ENCODE results near the gene AKR1E2. TPM values are rescaled to one million over a fixed set of nuclear protein-coding genes. Genes with fewer than 3 reads are reported as not detected.

Gene AKR1E2
- total and polyA plus RNA-seq, 2 of the 8 experiments (the other 6 are each of a cell fraction or from before 2014, with no cell fraction given), result 2.6 to 3.5 TPM

DNA sequence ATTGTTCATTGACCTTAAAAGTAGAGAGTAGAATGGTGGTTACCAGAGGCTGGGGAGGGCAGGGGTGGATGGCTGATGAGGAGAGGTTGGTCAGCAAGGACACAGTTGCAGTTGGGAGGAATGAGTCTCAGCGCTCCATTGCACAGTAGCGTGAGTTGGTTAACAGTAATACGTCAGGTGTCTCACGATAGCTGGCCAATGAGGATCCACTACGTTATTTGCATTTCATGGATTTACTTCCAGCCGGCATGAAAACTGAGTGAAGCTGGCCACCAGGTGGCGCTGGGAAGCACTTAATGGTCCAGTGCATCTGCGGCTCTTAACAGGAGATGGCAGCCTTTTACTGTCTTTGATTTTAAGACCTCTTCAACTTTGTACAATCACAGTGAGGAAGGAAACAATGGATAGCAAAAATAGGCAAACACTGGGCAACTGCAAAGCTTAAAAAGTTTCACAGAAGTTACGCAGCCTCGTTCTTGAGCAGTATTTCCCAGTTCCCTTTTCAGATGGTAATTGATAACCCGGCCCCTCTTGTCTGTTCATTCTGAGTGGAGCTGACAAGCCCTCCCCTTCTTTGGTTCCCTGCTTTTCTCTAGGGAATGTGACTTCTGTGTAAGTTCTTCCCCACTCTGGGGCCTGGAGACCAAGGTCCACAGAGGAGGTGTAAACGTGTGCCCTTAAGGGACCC lies 23.7 kb downstream of the AKR1E2 start:
- Histone ChIP-seq H3K14ac (ENCODE audit: insufficient read length) (no peak overlapping the region), H3K79me1 (ENCODE audit: low read depth, low read length) (no peaks in the 10 kb centered on the region), H3K9ac (replicated peaks in 1 of 4; ENCODE audit: extremely low read depth in 1 of 4, low read depth in 3 of 4, low read length in 3 of 4) (no peak overlapping the region), H3K4me2 (ENCODE audit: insufficient read depth in 1 of 2, low read depth in 2 of 2, low read length in 2 of 2) (peak overlapping the region in 1 of 2 experiments; percentile 32; a peak in 1 of 4 replicates), H3K18ac (ENCODE audit: extremely low read depth, low read length) (no peak overlapping the region; the same call in 1 of the 2 replicates), H3K4me3 (ENCODE audit: extremely low read depth in 1 of 4, insufficient read depth in 2 of 4, low read depth in 3 of 4, low read length in 4 of 4) (no peak overlapping the region), H3K23ac (ENCODE audit: insufficient read length) (no peak overlapping the region), H3K79me2 (ENCODE audit: control insufficient read depth in 1 of 2, insufficient read depth in 2 of 2, low read length in 2 of 2) (no peaks in the 10 kb centered on the region), H3K4ac (replicated peaks; ENCODE audit: insufficient read length, low read depth, low read length) (no peak overlapping the region), H4K20me1 (replicated peaks in 1 of 2; ENCODE audit: control insufficient read depth in 1 of 2, insufficient read depth in 2 of 2, low read length in 2 of 2) (no peaks in the 10 kb centered on the region), H2BK12ac (ENCODE audit: low read depth, low read length) (0 out of 2 replicates have a peak overlapping the region, but pooled peaks have one; percentile 55), H2BK120ac (replicated peaks; ENCODE audit: low read depth, low read length) (no peak overlapping the region), H2AK5ac (ENCODE audit: low read depth, low read length) (no peak overlapping the region), H3K4me1 (replicated peaks in 1 of 4; ENCODE audit: control insufficient read depth in 3 of 4, insufficient read depth in 4 of 4, low read length in 3 of 4) (peaks cover 0 to 3% (median 2%) of the 10 kb centered on the region in 4 experiments; a peak in 4 of 7 replicates), H3K23me2 (ENCODE audit: low read depth, low read length) (no peaks in the 10 kb centered on the region), H3K27ac (ENCODE audit: low read depth, low read length) (no peak overlapping the region), H2BK5ac (ENCODE audit: low read depth, low read length) (no peak overlapping the region), H2BK15ac (ENCODE audit: low read length) (no peak overlapping the region), H4K8ac (ENCODE audit: extremely low read depth, insufficient read depth, low read length) (no peak overlapping the region; the same call in 1 of the 2 replicates), H4K91ac (replicated peaks; ENCODE audit: insufficient read length, low read length) (no peak overlapping the region), H3K36me3 (ENCODE audit: control insufficient read depth in 2 of 4, insufficient read depth in 4 of 4, low read length in 3 of 4) (no peaks in the 10 kb centered on the region), H3K9me3 (ENCODE audit: insufficient read depth in 2 of 2, low read depth in 1 of 2, low read length in 1 of 2) (peaks cover 0 to 8% of the 10 kb centered on the region in 2 experiments; a peak in 1 of 4 replicates), H4K5ac (ENCODE audit: insufficient read length, low read depth, low read length) (no peak overlapping the region), H3K27me3 (replicated peaks in 1 of 4; ENCODE audit: control insufficient read depth in 3 of 4, extremely low read depth in 1 of 4, insufficient read depth in 3 of 4, low read length in 3 of 4) (0 out of 7 replicates have a peak, but pooled peaks cover 0 to 3% (median 0%) of the 10 kb centered on the region in 4 experiments), H3K56ac (replicated peaks; ENCODE audit: insufficient read length, low read depth, low read length) (no peak overlapping the region), H2AFZ (ENCODE audit: low read length) (peak overlapping the region; percentile 99), H2BK20ac (ENCODE audit: low read length) (no peak overlapping the region)
- ChIA-PET CTCF (ENCODE audit: partially characterized antibody) (interaction anchor here (0.6 to 6.6 kb wide), 79 partner anchors 10 to 773 kb away, joined by 3 to 86 read pairs (median 4); partner anchors contain the start of genes AKR1C3, AKR1C4 and AKR1E2), POLR2A (ENCODE audit: partially characterized antibody) (interaction anchor here (0.9 kb wide), 1 partner anchor 583 kb away, joined by 4 read pairs; no protein-coding TSS in a partner anchor)
- peak; percentile 88 to 91 for DNase-seq (ENCODE audit: low read depth in 1 of 2, low spot score in 2 of 2)
- peak; percentile 90 for FAIRE-seq
- 30% methylated on average over 12 of the region's 12 CpGs; no CpG with 5 or more reads in 1 of the 2 experiments for WGBS, 2 experiments (ENCODE audit: extremely low coverage in 1 of 2, insufficient coverage in 1 of 2, insufficient read length in 1 of 2, insufficient replicate concordance in 2 of 2, low coverage in 1 of 2, low lambda C conversion rate in 2 of 2, missing lambda C conversion rate in 1 of 2)
- no peak for TF ChIP-seq CHD1 (IDR thresholded peaks at IDR 0.05; ENCODE audit: low read depth, low read length)
- TF ChIP-seq, protein P1, sequence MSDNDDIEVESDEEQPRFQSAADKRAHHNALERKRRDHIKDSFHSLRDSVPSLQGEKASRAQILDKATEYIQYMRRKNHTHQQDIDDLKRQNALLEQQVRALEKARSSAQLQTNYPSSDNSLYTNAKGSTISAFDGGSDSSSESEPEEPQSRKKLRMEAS (IDR thresholded peaks at IDR 0.05), result 0 out of 2 replicates have a peak, but pooled peaks have one; percentile 42
- TF ChIP-seq GTF2F1 (IDR thresholded peaks at IDR 0.05; ENCODE audit: borderline replicate concordance, low read depth, low read length), result no peak
- TF ChIP-seq, protein P2, sequence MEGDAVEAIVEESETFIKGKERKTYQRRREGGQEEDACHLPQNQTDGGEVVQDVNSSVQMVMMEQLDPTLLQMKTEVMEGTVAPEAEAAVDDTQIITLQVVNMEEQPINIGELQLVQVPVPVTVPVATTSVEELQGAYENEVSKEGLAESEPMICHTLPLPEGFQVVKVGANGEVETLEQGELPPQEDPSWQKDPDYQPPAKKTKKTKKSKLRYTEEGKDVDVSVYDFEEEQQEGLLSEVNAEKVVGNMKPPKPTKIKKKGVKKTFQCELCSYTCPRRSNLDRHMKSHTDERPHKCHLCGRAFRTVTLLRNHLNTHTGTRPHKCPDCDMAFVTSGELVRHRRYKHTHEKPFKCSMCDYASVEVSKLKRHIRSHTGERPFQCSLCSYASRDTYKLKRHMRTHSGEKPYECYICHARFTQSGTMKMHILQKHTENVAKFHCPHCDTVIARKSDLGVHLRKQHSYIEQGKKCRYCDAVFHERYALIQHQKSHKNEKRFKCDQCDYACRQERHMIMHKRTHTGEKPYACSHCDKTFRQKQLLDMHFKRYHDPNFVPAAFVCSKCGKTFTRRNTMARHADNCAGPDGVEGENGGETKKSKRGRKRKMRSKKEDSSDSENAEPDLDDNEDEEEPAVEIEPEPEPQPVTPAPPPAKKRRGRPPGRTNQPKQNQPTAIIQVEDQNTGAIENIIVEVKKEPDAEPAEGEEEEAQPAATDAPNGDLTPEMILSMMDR (IDR thresholded peaks at IDR 0.05; ENCODE audit: control extremely low read depth in 1 of 3, insufficient read depth in 1 of 3, low read depth in 1 of 3, low read length in 3 of 3), result peak; percentile 94 to 100 (median 100)
- TF ChIP-seq, protein P3, sequence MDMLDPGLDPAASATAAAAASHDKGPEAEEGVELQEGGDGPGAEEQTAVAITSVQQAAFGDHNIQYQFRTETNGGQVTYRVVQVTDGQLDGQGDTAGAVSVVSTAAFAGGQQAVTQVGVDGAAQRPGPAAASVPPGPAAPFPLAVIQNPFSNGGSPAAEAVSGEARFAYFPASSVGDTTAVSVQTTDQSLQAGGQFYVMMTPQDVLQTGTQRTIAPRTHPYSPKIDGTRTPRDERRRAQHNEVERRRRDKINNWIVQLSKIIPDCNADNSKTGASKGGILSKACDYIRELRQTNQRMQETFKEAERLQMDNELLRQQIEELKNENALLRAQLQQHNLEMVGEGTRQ (IDR thresholded peaks at IDR 0.05; ENCODE audit: low read length), result no peak
- TF ChIP-seq BRCA1 (IDR thresholded peaks at IDR 0.05; ENCODE audit: low read depth, low read length), result no peak
- TF ChIP-seq RAD21 (IDR thresholded peaks at IDR 0.05 in 1 of 2, conservative IDR thresholded peaks at IDR 0.05 in 1 of 2; ENCODE audit: low read depth in 2 of 2, low read length in 2 of 2), result peak; percentile 99
